Inflammatory macrophage treated with lipopolysaccharide for 1 hour (primary cell): ENCODE data around the gene CTNNBL1.

Source experiments
- DNase-seq, 2 donors: peaks; one replicate each; pipeline ENCODE4 v3.0.0-alpha.2; 2020 to 2022

Gene CTNNBL1

DNA sequence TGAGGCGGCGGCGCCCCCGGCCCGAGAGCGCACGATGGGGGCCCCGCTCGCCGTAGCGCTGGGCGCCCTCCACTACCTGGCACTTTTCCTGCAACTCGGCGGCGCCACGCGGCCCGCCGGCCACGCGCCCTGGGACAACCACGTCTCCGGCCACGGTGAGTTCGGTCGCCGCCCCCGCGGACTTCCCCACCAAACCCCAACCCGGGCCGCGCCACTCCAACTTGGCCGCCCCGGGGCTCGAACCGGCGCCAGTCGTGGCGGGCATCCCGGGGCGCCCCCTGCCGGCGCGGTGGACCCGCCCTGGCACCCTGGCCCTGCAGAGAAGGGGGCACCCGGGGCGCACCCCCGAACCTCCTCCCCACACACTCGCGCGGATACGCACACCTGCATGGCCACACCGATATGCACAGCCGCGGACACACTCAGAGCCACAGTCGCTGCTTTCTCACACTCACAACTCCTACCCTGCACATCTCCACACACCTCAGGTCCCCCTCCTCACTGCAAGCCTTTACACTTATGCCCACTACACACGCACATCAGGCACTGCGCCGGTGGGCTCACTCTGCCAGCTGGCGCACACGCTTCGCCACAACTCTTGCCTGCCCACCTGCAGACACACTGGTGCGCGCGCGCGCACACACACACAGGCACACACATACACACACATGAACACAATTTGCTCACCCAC lies 209.6 kb downstream of the CTNNBL1 start:
- no peak for DNase-seq

DNA sequence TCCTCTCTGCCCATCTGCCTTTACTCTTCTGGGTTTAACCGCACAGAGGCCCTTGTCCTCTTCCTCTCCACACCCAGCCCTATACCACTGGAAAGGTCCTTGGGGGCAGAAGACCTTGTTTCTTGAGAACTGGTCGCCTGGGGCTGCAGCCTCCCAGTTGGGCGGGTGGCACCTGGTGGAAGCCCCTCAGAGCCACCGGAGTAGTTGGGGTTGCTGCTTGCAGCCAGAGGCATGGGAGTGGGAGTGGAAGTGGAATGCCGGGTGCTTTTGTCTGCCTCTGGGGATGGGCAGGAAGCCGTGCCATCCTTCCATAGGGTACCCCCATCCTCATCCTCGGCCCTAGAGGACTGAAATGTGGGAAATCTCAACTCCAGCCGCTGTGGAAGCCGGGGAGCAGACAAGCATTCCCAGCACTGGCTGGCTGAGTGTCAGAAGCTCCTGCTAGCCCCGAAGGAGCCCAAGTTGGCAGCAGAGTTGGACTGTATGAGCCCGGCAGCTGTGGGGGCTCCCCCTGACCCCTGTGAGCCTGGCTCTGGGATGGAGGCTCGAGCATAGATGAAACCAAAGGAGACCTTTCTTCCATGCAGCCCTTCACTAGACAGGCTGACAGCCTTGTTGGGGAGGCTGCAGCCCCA lies 210.3 kb downstream of the CTNNBL1 start:
- no peak for DNase-seq

DNA sequence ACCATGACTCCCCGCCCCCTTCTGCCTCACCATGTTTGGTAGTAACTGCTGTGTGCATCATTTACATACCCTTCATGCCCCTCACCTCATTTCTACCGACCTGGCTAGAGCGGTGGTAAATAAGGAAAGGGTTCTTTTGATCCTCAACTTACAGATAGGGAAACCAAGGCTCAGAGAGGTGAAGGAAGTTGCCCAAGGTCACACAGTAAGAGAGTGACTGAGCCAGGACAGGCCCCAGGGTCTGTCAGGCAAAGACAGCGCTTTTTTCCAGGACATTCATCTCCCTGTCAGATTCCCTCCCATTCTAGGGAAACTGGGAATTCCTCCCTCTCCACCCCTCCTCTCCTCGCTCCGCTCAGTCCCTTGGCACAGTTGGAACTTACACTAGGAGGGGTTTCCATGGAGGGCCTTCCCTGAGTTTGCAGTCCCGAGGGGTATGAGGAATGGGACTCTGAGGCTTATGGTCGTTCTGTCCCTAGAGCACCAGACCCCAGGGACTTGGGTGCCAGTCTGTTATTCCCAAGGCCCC lies 211.1 kb downstream of the CTNNBL1 start:
- no peak for DNase-seq

DNA sequence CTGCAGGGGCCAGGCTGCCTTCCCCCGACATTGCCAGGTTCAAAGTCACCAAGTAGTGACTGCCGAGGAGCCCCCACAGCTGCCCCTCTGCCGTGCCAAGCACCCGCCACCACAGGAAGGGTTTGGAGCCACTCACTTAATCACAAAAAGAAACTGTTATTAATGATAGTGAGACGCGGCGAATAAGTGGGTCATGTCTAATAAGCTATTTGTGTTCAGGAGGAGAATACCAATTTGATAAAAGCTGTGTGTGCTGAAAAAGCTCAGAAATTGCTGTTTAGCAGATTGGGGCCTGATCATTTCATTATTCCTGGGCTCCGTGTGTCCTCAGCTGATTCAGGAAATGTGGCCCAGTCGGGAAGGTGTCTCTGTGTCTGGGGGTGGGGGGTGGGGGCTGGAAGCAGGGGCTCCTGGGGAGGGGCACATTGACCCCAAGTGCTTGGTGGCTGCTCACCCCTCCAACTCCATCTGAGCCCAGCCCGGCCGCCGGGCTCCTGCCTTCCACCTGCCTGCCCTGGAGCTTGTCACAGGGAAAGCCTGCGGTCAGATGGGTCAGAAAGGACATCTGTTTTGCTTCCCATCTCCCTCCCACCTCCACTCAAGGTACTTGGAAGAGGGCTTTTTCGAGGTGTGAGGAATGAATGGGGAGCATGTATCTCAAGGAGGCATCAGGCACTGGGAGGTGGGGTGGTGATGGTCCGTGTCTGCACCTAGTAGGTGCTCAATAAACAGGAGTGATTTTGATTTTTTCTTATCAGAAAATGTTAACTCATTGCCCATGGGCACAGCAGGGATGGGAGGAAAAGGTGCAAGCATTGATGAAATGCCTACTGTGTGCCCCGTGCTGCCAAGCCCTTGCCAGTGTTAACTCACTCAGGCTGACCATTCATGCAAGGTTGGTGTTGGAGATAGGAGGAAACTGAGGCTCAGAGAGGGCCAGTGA lies 212.1 kb downstream of the CTNNBL1 start:
- DNase-seq: no peak

DNA sequence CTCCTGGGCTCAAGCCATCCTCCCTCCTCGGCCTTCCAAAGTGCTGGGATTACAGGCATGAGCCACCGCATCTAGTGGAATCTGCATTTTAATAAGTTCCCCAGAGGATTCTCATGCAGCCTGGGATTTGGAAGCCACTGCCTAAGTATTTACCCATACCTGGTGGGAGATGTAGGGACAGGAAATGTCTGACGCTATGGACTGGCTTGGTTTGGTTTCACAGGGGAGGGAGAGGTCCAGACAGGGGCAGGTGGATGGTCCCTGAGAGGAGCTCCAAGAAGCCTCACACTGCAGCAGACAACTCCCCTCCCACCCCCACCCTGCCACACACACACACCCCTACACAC lies 213.5 kb downstream of the CTNNBL1 start:
- no peak for DNase-seq

DNA sequence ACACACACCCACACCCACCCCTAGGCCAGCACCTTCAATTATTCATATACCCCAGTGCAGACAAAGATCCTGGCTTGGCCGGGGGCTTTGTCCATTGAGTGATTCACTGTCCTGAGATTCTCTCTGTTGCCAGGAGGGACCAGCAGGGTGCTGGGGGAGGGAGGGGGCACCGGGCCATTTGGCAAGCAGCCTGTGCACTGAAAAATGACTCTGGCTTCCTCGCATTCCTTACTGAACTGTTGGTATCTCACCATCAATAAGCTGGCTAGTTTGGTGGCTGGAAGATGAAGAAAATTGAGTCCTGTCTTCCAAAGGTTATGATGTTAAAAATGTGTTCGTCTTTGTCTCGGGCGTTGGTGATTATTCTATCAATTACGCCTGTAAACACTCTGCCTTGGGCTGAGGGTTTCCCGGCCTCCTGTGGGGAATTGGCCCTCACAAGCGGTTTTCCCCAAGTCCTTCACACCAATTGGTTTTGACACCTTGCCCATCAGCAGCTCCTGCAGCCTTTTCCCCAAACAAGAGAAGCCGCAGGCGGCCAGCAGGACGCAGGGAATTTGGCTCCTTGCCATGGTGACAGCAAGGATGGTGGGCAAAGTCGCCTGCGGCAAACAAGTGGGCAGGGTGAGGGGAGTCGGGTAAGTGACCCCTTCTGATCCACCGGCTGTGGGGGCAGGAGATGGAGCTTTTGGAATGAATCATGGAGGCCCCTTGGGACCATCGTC lies 214.0 kb downstream of the CTNNBL1 start:
- DNase-seq: no peak

DNA sequence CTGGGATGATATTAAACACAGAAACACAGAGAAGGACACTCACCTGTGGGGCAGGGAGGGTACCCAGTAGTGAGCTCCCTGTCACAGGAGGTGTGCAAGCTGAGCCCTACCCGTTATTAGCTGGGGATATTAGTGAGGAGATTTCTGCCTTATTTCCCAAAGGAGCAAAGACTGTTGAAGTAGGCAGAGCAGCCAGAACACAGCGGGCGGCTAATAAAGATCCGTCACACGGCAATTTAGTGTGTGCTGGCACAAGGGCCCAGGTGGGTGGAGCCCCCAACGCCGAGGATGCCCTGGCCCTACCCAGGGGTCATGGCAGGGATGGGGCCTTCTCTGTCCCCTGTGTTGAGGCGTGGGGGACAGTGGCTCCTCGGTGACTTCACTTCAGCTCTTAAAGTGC lies 217.4 kb downstream of the CTNNBL1 start:
- no peak for DNase-seq

DNA sequence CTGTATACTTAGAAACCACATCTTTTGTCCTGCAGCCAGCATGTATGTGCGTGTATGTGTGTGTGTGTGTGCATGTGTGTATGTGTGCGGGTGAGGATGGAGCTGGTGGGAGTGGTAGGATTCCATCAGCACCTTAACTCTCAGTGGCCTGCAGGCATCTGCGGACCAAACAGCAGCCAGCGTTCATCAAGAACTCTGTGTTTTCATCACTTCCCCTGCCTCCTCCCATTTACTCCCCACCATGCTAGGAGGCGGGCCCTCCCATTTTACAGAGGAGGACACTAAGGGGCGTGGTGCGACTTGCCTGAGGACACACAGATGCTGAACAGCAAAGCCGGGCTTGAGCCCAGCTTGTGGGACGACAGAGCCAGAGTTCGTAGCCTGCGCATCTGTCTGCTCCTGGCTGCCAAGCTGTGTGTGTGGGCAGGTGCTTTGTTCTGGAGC lies 218.0 kb downstream of the CTNNBL1 start:
- DNase-seq: peak in 1 of 2 donors; percentile 34

DNA sequence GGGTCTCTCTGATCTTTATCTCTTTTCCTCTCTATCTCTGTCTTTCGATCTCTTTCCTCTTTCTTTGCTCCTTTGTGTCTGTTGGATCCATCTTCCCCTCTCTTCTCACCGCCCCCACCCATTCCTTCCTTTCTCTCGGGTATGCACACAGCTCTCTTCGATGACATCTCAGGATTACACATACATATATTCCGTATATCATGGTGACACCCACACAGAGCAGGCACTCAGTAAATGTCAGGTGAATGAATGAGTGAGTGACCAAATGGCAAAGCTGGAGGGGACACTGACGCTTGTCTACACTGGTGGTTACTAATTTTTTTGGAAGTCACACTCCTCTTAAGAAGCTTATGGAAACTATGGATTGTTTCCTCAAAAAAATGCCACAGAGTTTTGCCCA lies 219.0 kb downstream of the CTNNBL1 start:
- no peak for DNase-seq

DNA sequence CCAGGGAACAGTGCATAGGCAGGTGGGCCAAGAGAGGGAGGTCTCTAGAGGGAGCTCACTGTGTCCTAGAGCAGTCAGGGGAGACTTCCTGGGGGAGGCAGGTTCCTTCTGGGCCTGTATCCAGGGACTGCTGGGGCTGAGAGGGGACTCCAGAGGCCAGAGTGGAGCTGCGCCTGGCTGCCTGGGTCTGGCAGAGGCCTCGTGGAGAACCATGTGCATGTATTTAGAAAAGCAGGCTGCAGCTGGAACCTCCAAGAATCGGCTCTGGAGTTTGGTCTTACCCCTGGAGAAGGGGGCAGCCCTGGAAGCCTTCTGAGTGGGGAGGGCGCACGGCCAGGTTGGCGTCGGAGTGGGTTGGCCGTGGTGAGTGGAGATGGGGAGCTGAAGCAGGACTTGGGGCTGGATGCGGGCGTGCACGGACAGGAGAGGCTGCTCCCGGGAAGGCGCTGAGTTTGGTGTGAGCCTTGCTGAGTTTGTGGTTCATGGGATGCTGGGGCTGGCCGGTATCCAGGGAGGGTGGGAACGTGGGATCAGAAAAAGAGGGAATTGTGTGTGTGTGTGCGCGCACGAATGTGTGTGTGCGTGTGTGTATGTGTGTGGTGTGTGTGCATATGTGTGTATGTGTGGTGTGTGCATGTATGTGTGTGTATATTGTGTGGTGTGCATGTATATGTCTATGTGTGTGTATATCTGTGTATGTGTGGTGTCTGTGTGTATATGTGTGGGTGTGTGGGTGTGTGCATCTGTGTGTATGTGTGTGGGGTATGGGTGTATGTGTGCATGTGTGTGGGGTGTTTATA lies 219.9 kb downstream of the CTNNBL1 start:
- DNase-seq: no peak

DNA sequence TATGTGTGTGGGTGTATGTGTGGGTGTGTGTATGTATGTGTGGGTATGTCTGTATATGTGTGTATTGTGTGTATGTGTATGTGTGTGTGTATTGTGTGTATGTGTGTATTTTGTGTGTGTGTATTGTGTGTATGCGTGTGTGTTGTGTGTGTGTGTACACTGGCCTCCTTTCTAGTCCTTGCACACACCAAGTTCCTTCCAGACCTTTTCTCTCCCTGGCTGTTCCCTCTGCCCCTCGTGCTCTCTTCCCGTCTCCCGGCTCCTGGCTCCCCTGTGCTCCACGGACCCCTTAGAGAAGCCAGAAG lies 220.5 kb downstream of the CTNNBL1 start:
- DNase-seq: no peak

DNA sequence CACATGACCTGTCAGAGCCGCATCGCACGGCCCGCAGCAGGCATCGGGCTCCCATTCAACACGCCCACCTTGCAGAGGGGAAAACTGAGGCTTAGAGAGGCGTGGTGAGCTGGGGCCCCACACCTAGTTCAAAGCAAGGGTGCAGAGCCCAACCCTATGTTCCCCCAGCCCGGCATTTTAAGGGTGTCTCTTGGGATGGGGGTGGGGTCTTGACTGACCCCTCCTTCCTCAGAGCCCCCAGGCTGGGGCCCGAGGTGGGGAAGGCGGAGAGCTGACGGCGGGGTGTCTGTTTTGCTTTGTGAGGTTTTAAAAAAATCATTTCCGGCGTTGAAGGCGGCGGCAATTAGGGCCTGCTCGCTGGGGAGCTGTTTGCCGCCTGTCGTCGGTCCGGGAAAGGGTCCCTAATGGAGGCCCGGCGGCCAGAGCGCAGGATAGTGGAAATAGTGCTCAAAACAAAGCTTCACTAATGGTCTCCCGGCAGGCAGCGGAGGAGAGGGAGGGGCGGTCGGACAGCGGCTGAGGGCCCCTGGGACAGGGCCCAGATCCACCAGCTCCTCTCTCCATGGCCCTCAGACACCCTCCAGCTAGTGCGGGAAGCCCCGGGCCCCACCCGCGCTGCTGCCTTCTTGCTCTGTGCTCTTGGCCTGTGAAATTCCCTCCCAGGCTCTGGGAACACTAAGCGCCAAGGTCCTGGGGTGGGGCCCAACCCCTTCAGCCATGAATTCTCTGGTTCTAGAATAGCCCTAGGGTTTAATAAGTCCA lies 221.0 kb downstream of the CTNNBL1 start:
- DNase-seq: no peak

DNA sequence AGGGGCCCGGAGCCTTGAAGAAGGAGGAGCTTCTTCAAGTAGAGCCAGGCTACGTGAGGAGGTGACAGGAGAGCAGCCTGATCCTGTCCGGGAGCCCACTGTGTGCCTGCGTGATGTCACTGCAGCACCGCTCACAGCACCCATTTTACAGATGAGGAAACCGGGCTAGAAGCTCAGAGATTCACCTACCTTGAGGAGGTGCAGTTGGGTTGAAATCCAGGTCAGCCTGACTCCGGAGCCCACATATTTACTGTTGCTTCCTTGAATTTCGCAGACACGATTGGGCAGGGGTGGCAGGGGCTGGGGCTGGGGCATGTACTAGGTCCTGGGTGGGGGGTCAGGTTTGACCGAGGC lies 221.6 kb downstream of the CTNNBL1 start:
- DNase-seq: no peak

DNA sequence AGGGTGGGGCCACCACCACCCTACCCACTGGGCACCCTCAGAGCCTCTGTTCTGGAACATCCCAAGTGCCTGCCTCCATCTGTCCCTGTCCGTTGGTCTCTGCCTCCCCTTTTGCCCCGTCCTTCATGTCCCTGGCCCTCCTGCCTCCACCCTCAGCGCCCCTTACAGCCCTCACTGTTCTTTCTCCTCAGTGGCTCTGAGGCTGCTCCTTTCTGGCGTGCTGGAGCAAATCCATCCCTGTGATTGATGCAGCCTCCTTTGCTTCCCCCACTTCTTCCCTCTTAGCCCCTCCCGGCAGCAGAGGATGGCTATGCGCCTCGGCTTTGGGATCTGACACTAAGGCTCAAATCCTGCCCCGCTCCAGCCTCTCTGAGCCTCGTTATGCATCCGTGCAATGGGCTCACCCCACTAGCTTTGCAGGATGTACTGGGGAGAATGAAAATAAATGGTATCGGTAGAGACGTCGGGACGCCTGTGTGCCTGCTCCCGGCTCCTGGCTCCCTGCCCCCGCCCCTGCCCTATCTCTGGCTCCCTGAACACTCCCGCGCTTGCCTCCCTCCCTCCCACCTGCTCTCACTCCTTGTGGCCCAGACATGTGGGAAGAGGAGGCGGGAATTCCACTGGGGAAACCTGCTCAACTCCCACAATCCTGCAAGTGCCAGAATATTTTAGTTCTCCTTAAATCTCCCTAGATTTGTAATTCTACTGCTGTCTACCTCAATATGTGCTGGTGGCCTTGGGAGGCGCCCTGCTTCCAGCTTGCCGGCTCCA lies 222.2 kb downstream of the CTNNBL1 start:
- DNase-seq: no peak

DNA sequence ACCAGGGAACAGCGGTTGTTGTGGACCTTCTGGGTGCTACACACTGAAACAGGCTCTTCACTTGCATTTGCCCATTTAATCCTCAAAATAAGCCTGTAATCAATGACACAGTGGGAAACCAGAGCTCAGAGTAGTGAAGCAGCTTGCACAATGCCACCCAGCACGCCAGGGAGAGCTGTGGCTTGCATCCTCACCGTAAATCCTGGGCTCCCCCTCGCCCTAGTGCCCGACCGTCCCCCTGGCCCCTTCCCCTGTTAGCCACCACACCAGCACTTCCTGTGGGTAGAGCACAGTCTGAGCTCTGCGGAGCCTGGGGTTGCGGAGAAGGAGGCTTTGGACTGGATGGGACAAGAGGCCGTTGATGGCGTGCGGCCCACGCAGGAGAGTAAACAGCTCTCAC lies 223.6 kb downstream of the CTNNBL1 start:
- DNase-seq: no peak

DNA sequence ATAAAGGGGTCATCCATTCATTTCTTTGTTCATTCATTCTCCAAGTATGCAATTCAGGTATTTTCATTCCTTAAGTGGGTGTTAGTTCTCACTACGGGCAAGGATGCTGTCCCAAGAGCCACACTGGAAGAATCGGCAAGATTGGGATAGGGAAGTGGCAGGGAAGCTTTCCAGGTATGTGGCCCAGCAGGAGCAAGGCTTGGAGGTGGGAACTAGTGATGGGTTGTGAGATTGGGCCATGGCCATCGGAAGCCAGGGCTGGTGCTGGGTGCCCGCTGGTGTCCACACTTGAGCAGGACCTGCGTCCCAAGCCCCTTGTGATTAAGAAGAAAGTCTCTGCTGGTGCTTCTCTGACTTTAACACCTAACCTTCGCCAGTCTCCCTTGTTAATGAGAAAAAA lies 224.2 kb downstream of the CTNNBL1 start:
- no peak for DNase-seq

DNA sequence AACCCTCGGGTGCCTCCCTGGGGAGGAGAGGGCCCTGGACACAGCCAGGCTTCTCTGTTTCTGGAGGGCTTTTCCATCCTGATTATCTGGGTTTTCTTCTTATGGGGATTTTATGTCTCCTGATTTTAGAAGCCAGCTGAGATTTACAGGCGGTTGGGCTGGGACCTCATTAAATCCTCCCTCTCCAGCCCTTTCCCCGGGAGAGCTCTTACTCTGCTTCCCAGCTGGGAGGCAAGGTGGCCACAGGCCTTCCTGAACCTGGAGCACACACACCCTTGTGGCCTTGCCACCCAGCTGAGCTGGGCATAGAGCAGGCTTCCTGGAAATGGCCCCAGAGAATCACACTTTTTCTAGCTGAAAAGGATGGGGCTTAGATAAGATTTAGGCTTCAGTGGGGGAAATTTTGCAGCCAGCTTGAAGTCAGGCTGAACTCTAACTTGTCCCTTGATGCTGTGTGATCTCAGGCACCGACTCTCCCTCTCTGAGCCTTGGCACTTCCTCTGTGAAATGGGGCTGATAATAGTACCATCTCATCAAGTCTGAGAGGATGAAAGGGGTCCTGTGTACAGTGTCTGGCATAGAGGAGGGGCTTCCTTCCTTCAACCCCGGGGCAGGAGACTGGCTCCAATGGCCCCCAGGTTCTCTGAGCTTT lies 225.7 kb downstream of the CTNNBL1 start:
- DNase-seq: no peak

DNA sequence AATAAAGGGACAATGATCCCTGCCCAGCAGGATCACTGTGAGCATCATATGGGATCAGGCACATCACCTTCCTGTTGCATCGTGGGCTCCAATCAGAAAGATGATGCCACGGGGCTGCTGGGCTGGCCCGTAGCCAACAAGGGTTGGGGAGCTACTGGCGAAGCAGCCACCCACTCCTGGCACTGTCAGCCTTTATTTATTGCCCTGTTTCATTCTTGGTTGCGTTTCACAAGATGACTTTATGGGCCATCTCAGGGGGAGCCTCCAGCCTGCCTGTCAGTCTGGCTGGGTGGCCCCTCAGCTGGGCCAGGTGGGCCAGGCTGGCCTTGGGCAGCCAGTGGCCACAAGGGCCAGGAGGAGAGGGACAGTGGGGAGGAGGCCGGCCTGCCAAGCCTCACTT lies 226.4 kb downstream of the CTNNBL1 start:
- DNase-seq: no peak

DNA sequence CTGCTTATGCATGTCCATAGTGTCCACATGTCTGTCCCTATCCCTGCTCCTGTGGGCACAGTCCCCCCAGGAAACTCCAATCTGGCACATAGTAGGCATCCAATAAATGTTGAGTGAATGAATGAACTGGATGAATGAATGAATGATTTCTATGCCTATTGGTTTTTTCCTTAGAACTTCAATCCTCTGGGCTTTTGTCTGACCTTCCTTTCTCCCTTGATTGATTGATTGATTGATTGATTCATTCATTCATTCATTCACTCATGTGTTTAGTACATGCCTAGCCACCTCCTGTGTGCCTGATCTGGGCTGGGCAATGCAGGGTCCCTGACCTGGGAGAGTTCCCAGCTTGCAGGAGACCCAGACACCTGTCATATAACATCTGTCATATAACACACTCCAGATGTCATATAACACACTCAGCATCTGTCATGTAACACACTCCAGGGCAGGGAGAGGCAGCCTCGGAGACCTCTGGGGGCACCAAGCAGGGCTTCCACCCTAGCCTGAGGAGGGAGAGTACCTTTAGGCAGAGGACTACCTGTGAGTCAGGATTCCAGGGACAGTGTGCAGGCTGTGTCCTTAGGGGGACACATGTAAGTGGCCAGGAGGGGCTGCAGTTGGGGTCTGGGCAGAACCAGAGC lies 227.0 kb downstream of the CTNNBL1 start:
- no peak for DNase-seq
